NCI-H2107 treated with DMSO at 0.1 percent for 48 hours (cell line): Measurements from ENCODE around the gene B3GAT1.
A peak's percentile ranks its signal among the peaks of the same experiment; 100 is the strongest.
"Not testable (repeated sequence)": the region's sequence is repeated elsewhere in the genome, so short reads cannot be mapped to it uniquely, and the experiment has no call there.

Experiments used
- DNase-seq: peaks from one replicate; lab custom pipeline; 2025; ENCODE audit not compliant: unreplicated experiment; lab: John Stamatoyannopoulos, UW

Gene B3GAT1

GRCh38 chr11:134358856-134359490, 53.1 kb downstream of the B3GAT1 start:
- no peak for DNase-seq

- DNase-seq, result no peak
These were observed 53.7 kb downstream of the B3GAT1 start for GRCh38 chr11:134358165-134358855.

- DNase-seq, result no peak
These were observed 54.5 kb downstream of the B3GAT1 start for GRCh38 chr11:134357545-134357839.

- DNase-seq, result no peak
These were observed 55.1 kb downstream of the B3GAT1 start for GRCh38 chr11:134356656-134357544.

- no peak for DNase-seq
These were observed 56.4 kb downstream of the B3GAT1 start for GRCh38 chr11:134355656-134356055.

GRCh38 chr11:134355136-134355535, 56.9 kb downstream of the B3GAT1 start:
- no peak for DNase-seq

- DNase-seq, result no peak
These were observed 59.9 kb downstream of the B3GAT1 start for GRCh38 chr11:134352111-134352510.

- no peak for DNase-seq
These were observed 61.7 kb downstream of the B3GAT1 start for GRCh38 chr11:134350381-134350780.

- DNase-seq, result no peak
These were observed 62.2 kb downstream of the B3GAT1 start for GRCh38 chr11:134349802-134350355.

GRCh38 chr11:134349109-134349801, 62.8 kb downstream of the B3GAT1 start:
- no peak for DNase-seq

GRCh38 chr11:134347441-134347840, 64.6 kb downstream of the B3GAT1 start:
- DNase-seq, result no peak

- no peak for DNase-seq
These were observed 65.1 kb downstream of the B3GAT1 start for GRCh38 chr11:134346976-134347350.

- peak; percentile 9 for DNase-seq
These were observed 65.7 kb downstream of the B3GAT1 start for GRCh38 chr11:134346101-134346975.

GRCh38 chr11:134345237-134345550, 66.8 kb downstream of the B3GAT1 start:
- DNase-seq, result no peak

GRCh38 chr11:134344497-134345236, 67.4 kb downstream of the B3GAT1 start:
- DNase-seq, result not testable (repeated sequence)

- DNase-seq, result no peak
These were observed 68.4 kb downstream of the B3GAT1 start for GRCh38 chr11:134343646-134344045.

GRCh38 chr11:134342572-134343340, 69.3 kb downstream of the B3GAT1 start:
- DNase-seq, result no peak

GRCh38 chr11:134341805-134342571, 70.1 kb downstream of the B3GAT1 start:
- no peak for DNase-seq
